HFFc6 (cell line): ENCODE results near the gene CABP7. TPM values are rescaled to one million over a fixed set of nuclear protein-coding genes. Genes with fewer than 3 reads are reported as not detected.

Experiments used
- DNase-seq: peaks from one replicate; pipeline ENCODE4 v3.0.0-alpha.2; 2018
- H3K27ac Mint-ChIP-seq: 2 replicates; pipeline ENCODE4 v1.8.0; 2020; ENCODE audit warnings: mild to moderate bottlenecking, mixed read lengths
- H3K27me3 Mint-ChIP-seq: 2 replicates; pipeline ENCODE4 v1.8.0; 2021; ENCODE audit warnings: mild to moderate bottlenecking, moderate library complexity, mixed read lengths; ENCODE audit not compliant: insufficient read depth
- H3K36me3 Mint-ChIP-seq: 2 replicates; pipeline ENCODE4 v1.8.0; 2021; ENCODE audit warnings: low read depth, mixed read lengths
- H3K4me1 Mint-ChIP-seq: 2 replicates; pipeline ENCODE4 v1.8.0; 2020; ENCODE audit warnings: low read depth, mixed read lengths
- H3K4me3 Mint-ChIP-seq: 2 replicates; pipeline ENCODE4 v1.8.0; 2020; ENCODE audit warnings: mild to moderate bottlenecking, moderate library complexity, mixed read lengths
- H3K9me3 Mint-ChIP-seq: 2 replicates; pipeline ENCODE4 v1.8.0; 2020; ENCODE audit warnings: mild to moderate bottlenecking, mixed read lengths
- CTCF ChIP-seq: fragments of 200-600 bp; sonication (generic); IDR thresholded peaks from 2 replicates; pipeline ENCODE4 v1.5.0; 2021; ENCODE audit warnings: antibody characterized with exemption, mild to moderate bottlenecking
- total RNA-seq, 6 experiments: library from RNA; stranded (reverse); fragmentation: NEBNext Ultra II Directional; extraction: Animal tissue kit (Norgen Biotek cat#: 25700); gene quantifications; 2 replicates in 1 of 6; 3 replicates in 5 of 6; pipeline ENCODE4 v1.2.3, GENCODE V29; 2021

CABP7 gene
- total RNA-seq, 6 experiments from 2014 or later = not detected

- Mint-ChIP-seq H3K4me1 (no peaks in the 10 kb centered on the region), H3K27ac (no peak overlapping the region), H3K36me3 (no peaks in the 10 kb centered on the region), H3K27me3 (no peaks in the 10 kb centered on the region), H3K9me3 (no peaks in the 10 kb centered on the region), H3K4me3 (no peak overlapping the region)
- TF ChIP-seq CTCF = no peak
- no peak for DNase-seq
Observed at GRCh38 chr22:29731058-29731850, 11.5 kb downstream of the CABP7 start.

- H3K27ac Mint-ChIP-seq = no peak overlapping the region
- H3K4me3 Mint-ChIP-seq = no peak overlapping the region
- no peak for TF ChIP-seq CTCF
- no peaks in the 10 kb centered on the region for H3K36me3 Mint-ChIP-seq
- H3K9me3 Mint-ChIP-seq = no peaks in the 10 kb centered on the region
- no peaks in the 10 kb centered on the region; the same call in 1 of the 2 replicates for H3K27me3 Mint-ChIP-seq
- H3K4me1 Mint-ChIP-seq = no peaks in the 10 kb centered on the region
- DNase-seq = no peak
Observed at GRCh38 chr22:29732883-29733282, 13.1 kb downstream of the CABP7 start.

- no peaks in the 10 kb centered on the region for H3K4me1 Mint-ChIP-seq
- no peaks in the 10 kb centered on the region for H3K36me3 Mint-ChIP-seq
- no peak for DNase-seq
- TF ChIP-seq CTCF = no peak
- no peaks in the 10 kb centered on the region; the same call in 1 of the 2 replicates for H3K27me3 Mint-ChIP-seq
- H3K27ac Mint-ChIP-seq = no peak overlapping the region
- H3K9me3 Mint-ChIP-seq = no peaks in the 10 kb centered on the region
- H3K4me3 Mint-ChIP-seq = no peak overlapping the region
Observed at GRCh38 chr22:29733362-29734201, 13.8 kb downstream of the CABP7 start.

- Mint-ChIP-seq H3K27me3 (no peaks in the 10 kb centered on the region; the same call in 1 of the 2 replicates), H3K4me3 (no peak overlapping the region), H3K9me3 (no peaks in the 10 kb centered on the region), H3K4me1 (no peaks in the 10 kb centered on the region), H3K36me3 (no peaks in the 10 kb centered on the region), H3K27ac (no peak overlapping the region)
- no peak for DNase-seq
- no peak for TF ChIP-seq CTCF
Observed at GRCh38 chr22:29734406-29734805, 14.6 kb downstream of the CABP7 start.

- no peaks in the 10 kb centered on the region for H3K9me3 Mint-ChIP-seq
- no peak for DNase-seq
Observed at GRCh38 chr22:29734838-29735237, 15.0 kb downstream of the CABP7 start.

More at GRCh38 chr22:29734838-29735237, 15.0 kb downstream of the CABP7 start:
- no peaks in the 10 kb centered on the region; the same call in 1 of the 2 replicates for H3K27me3 Mint-ChIP-seq
- H3K27ac Mint-ChIP-seq = no peak overlapping the region
- H3K4me3 Mint-ChIP-seq = no peak overlapping the region
- no peak for TF ChIP-seq CTCF
- H3K36me3 Mint-ChIP-seq = no peaks in the 10 kb centered on the region
- no peaks in the 10 kb centered on the region for H3K4me1 Mint-ChIP-seq
